GM23338 (cell line): ENCODE measurements around the gene FEM1B. TPM values are rescaled to one million over a fixed set of nuclear protein-coding genes. Genes with fewer than 3 reads are reported as not detected.

Experiments
- ATAC-seq: fragments of 200-7000 bp; cut with Tn5 transposase; 3 replicates; pipeline ENCODE4 v1.9.1; 2020
- DNase-seq: peaks from one replicate; pipeline ENCODE4 v3.0.0-alpha.2; 2015; ENCODE audit warnings: low spot score
- H2AFZ ChIP-seq: fragments of 200-600 bp; sonication (generic); 2 replicates; pipeline ENCODE4 v1.8.0; 2016; ENCODE audit warnings: antibody characterized with exemption, mild to moderate bottlenecking, moderate library complexity
- H3F3A ChIP-seq: fragments of 200-600 bp; sonication (generic); replicated peaks from 2 replicates; pipeline ENCODE4 v1.8.0; 2017; ENCODE audit warnings: antibody characterized with exemption, mixed run types, low read depth
- H3K27ac ChIP-seq: fragments of 200-600 bp; sonication (generic); 2 replicates; pipeline ENCODE4 v1.6.1; 2016; ENCODE audit warnings: low read depth
- H3K27me3 ChIP-seq: fragments of 200-600 bp; sonication (generic); 2 replicates; pipeline ENCODE4 v1.8.0; 2016; ENCODE audit warnings: mild to moderate bottlenecking, mixed run types, moderate library complexity; ENCODE audit not compliant: insufficient read depth
- H3K36me3 ChIP-seq: fragments of 200-600 bp; sonication (generic); 2 replicates; pipeline ENCODE4 v1.8.0; 2016; ENCODE audit warnings: mild to moderate bottlenecking; ENCODE audit not compliant: insufficient read depth
- H3K4me1 ChIP-seq: fragments of 200-600 bp; sonication (generic); 2 replicates; pipeline ENCODE4 v1.8.0; 2016; ENCODE audit warnings: mild to moderate bottlenecking, moderate library complexity; ENCODE audit not compliant: insufficient read depth
- H3K4me2 ChIP-seq: fragments of 200-600 bp; sonication (generic); 2 replicates; pipeline ENCODE4 v1.7.1; 2017; ENCODE audit warnings: mixed run types
- H3K4me3 ChIP-seq: fragments of 200-600 bp; sonication (generic); 2 replicates; pipeline ENCODE4 v1.6.1; 2016; ENCODE audit warnings: mixed run types
- H3K79me2 ChIP-seq: fragments of 200-600 bp; sonication (generic); replicated peaks from 2 replicates; pipeline ENCODE4 v1.8.0; 2017; ENCODE audit warnings: mild to moderate bottlenecking; ENCODE audit not compliant: insufficient read depth
- H3K9me2 ChIP-seq: fragments of 200-600 bp; sonication (generic); 2 replicates; pipeline ENCODE4 v1.8.0; 2017; ENCODE audit not compliant: insufficient read depth
- H4K20me1 ChIP-seq: fragments of 200-600 bp; sonication (generic); replicated peaks from 2 replicates; pipeline ENCODE4 v1.8.0; 2017; ENCODE audit warnings: mild to moderate bottlenecking; ENCODE audit not compliant: insufficient read depth
- H3K27ac Mint-ChIP-seq: 2 replicates; pipeline ENCODE4 v1.8.0; 2020; ENCODE audit warnings: inconsistent platforms, mild to moderate bottlenecking, moderate library complexity, mixed read lengths
- H3K27me3 Mint-ChIP-seq: 3 replicates; pipeline ENCODE4 v1.8.0; 2022; ENCODE audit warnings: low read depth, mild to moderate bottlenecking, moderate library complexity, mixed read lengths, inconsistent platforms; ENCODE audit not compliant: insufficient read depth, poor library complexity
- H3K36me3 Mint-ChIP-seq: 3 replicates; pipeline ENCODE4 v1.8.0; 2021; ENCODE audit warnings: low read depth, mild to moderate bottlenecking, inconsistent platforms, moderate library complexity, mixed read lengths
- H3K4me1 Mint-ChIP-seq: 3 replicates; pipeline ENCODE4 v1.8.0; 2020; ENCODE audit warnings: mild to moderate bottlenecking, inconsistent platforms, mixed read lengths
- H3K4me3 Mint-ChIP-seq: 3 replicates; pipeline ENCODE4 v1.8.0; 2021; ENCODE audit warnings: moderate library complexity, mild to moderate bottlenecking, inconsistent platforms, mixed read lengths
- H3K9me3 Mint-ChIP-seq: 3 replicates; pipeline ENCODE4 v1.8.0; 2020; ENCODE audit warnings: moderate library complexity, mild to moderate bottlenecking, inconsistent platforms, mixed read lengths
- CREB1 ChIP-seq: fragments of 250-450 bp; sonication (Bioruptor Pico); IDR thresholded peaks from 2 replicates; pipeline ENCODE4 v1.5.0; 2020; ENCODE audit warnings: low read depth, mild to moderate bottlenecking, moderate library complexity
- CTCF ChIP-seq, 2 experiments: fragments of 200-600 bp in 1 of 2; sonication (generic) in 1 of 2; conservative IDR thresholded peaks; 2 replicates each; pipeline versions ENCODE4 v1.5.1 to v1.6.1; 2016 to 2017; ENCODE audit warnings: antibody characterized with exemption in 2 of 2, low read depth in 2 of 2, mild to moderate bottlenecking in 2 of 2, moderate library complexity in 1 of 2
- ETS1 ChIP-seq: IDR thresholded peaks from 2 replicates; pipeline ENCODE4 v1.6.1; 2016; ENCODE audit warnings: antibody characterized with exemption
- EZH2 ChIP-seq: fragments of 200-600 bp; sonication (generic); IDR thresholded peaks from one replicate; pipeline ENCODE4 v1.8.0; 2017; ENCODE audit warnings: antibody characterized with exemption, mild to moderate bottlenecking, low read depth; ENCODE audit not compliant: unreplicated experiment
- EZH2phosphoT487 ChIP-seq: fragments of 200-600 bp; sonication (generic); IDR thresholded peaks from one replicate; pipeline ENCODE4 v1.8.1; 2018; ENCODE audit warnings: antibody characterized with exemption; ENCODE audit not compliant: unreplicated experiment
- JUNB ChIP-seq: IDR thresholded peaks from one replicate; pipeline ENCODE4 v1.6.1; 2016; ENCODE audit warnings: antibody characterized with exemption; ENCODE audit not compliant: unreplicated experiment
- NANOG ChIP-seq: IDR thresholded peaks from 2 replicates; pipeline ENCODE4 v1.6.1; 2016; ENCODE audit warnings: antibody characterized with exemption, borderline replicate concordance
- POLR2AphosphoS5 ChIP-seq: IDR thresholded peaks from 2 replicates; pipeline ENCODE4 v1.6.1; 2016; ENCODE audit warnings: antibody characterized with exemption, low read depth
- REST ChIP-seq: IDR thresholded peaks from one replicate; pipeline ENCODE4 v1.6.1; 2018; ENCODE audit warnings: antibody characterized with exemption; ENCODE audit not compliant: unreplicated experiment
- STAT1 ChIP-seq: IDR thresholded peaks from one replicate; pipeline ENCODE4 v1.6.1; 2016; ENCODE audit warnings: antibody characterized with exemption; ENCODE audit not compliant: unreplicated experiment
- ZNF114 ChIP-seq: fragments of 250-450 bp; sonication (Bioruptor Pico); IDR thresholded peaks from 2 replicates; pipeline ENCODE4 v1.5.0; 2020; ENCODE audit warnings: mild to moderate bottlenecking, moderate library complexity
- ZNF331 ChIP-seq: fragments of 250-450 bp; sonication (Bioruptor Pico); IDR thresholded peaks from 2 replicates; pipeline ENCODE4 v1.5.0; 2020; ENCODE audit warnings: low read depth, mild to moderate bottlenecking, moderate library complexity
- ZNF462 ChIP-seq: fragments of 250-450 bp; sonication (Bioruptor Pico); IDR thresholded peaks from 2 replicates; pipeline ENCODE4 v1.5.0; 2020; ENCODE audit warnings: mild to moderate bottlenecking, moderate library complexity
- polyA plus RNA-seq: library from polyadenylated mRNA; unstranded; fragments of >200 nt; fragmentation: Nextera tagmentation; extraction: Ambion mirVana; gene quantifications from 2 replicates; pipeline ENCODE4 v1.2.1, GENCODE V29; 2016
- total RNA-seq: library from RNA; depleted of rRNA; stranded (reverse); fragments of >200 nt; shearing (Covaris generic); gene quantifications from 2 replicates; pipeline ENCODE4 v1.2.3, GENCODE V29; 2014

Gene FEM1B
- total and polyA plus RNA-seq, 2 experiments from 2014 or later: 13.0 to 82.0 TPM

GRCh38 chr15:68278595-68279405 lies 1.3 kb downstream of the FEM1B start:
- peak overlapping the region; percentile 92 for H3K27ac Mint-ChIP-seq
- no peaks in the 10 kb centered on the region for H3K9me3 Mint-ChIP-seq
- ATAC-seq: peak; percentile 2
- H3K27ac ChIP-seq: peak overlapping the region; percentile 100
- H3K79me2 ChIP-seq: peaks cover 56% of the 10 kb centered on the region
- no peaks in the 10 kb centered on the region for H3K9me2 ChIP-seq
- H3K4me1 ChIP-seq: peaks cover 50% of the 10 kb centered on the region
- H4K20me1 ChIP-seq: peaks cover 38% of the 10 kb centered on the region
- H2AFZ ChIP-seq: no peak overlapping the region
- TF ChIP-seq CTCF (conservative IDR thresholded peaks at IDR 0.05; ENCODE audit: low read depth in 2 of 2) (no peak), EZH2phosphoT487 (no peak), POLR2AphosphoS5 (no peak), JUNB (no peak), STAT1 (no peak), EZH2 (no peak), NANOG (no peak), ETS1 (no peak), REST (no peak), ZNF462 (CRISPR knock-in tag) (no peak), ZNF331 (no peak), CREB1 (no peak), ZNF114 (no peak)
- H3K36me3 ChIP-seq: no peaks in the 10 kb centered on the region
- H3K4me2 ChIP-seq: peak overlapping the region; percentile 95
- DNase-seq: no peak
- H3K4me1 Mint-ChIP-seq: peaks cover 50% of the 10 kb centered on the region
- peak overlapping the region; percentile 95 for H3K4me3 ChIP-seq
- H3K36me3 Mint-ChIP-seq: peaks cover 12% of the 10 kb centered on the region; the same call in 2 of the 3 replicates
- peak overlapping the region; percentile 98 for H3K4me3 Mint-ChIP-seq
- H3F3A ChIP-seq: peaks cover 22% of the 10 kb centered on the region; the same call in 1 of the 2 replicates
- H3K27me3 ChIP-seq: no peaks in the 10 kb centered on the region
- H3K27me3 Mint-ChIP-seq: peaks cover 6% of the 10 kb centered on the region
